ENCODE results near the gene TMEM171.
A peak's percentile ranks its signal among the peaks of the same experiment; 100 is the strongest.

TMEM171 gene, protein sequence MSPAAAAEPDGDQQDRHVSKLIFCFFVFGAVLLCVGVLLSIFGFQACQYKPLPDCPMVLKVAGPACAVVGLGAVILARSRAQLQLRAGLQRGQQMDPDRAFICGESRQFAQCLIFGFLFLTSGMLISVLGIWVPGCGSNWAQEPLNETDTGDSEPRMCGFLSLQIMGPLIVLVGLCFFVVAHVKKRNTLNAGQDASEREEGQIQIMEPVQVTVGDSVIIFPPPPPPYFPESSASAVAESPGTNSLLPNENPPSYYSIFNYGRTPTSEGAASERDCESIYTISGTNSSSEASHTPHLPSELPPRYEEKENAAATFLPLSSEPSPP

GRCh38 chr5:73120222-73121118 is at the start of gene TMEM171:
Gene TMEM171, plus strand, starts transcription at chr5:73120575. Its CDS starts 2,799 bp downstream, at chr5:73123374.
- no peak for DNase-seq (ENCODE audit: low spot score)

DNA sequence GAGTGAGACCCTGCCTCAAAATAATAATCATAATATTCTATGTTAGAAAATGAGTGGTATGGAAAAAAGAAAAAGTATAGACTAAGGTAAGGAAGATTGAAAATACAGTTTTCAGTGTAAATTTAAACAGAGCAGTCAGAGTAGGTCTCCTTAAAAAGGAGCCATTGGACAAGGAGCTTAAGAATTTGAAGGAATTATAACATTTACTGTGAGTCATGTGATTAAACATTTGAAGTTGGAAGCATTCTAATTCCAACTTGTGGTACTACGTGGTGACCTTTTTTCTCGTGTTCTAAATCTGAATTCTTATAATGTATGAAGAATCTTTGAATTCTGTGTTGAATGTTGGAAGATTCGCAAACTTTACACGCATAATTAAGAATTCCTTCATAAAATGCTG is 39.3 kb upstream of the TMEM171 start:
- no peak for DNase-seq (ENCODE audit: low spot score)

- no peak for DNase-seq (ENCODE audit: low spot score)
Observed at GRCh38 chr5:73088026-73088425, 32.3 kb upstream of the TMEM171 start.

DNA sequence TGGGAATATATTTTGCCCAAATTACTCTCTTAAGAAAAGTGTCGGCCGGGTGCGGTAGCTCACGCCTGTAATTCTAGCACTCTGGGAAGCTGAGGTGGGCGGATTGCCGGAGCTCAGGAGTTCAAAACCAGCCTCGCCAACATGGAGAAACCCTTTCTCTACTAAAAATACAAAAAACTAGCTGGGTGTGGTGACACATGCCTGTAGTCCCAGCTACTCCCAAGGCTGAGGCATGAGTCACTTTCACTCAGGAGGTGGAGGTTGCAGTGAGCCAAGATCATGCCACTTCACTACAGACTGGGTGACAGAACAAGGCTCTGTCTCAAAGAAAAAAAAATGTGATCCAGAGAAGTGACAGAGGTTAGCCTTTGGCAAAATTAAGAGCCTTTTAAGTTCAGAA is 26.4 kb upstream of the TMEM171 start:
- no peak for DNase-seq (ENCODE audit: low spot score)

- no peak for DNase-seq (ENCODE audit: low spot score)
Observed at GRCh38 chr5:73094415-73094814, 26.0 kb upstream of the TMEM171 start.

DNA sequence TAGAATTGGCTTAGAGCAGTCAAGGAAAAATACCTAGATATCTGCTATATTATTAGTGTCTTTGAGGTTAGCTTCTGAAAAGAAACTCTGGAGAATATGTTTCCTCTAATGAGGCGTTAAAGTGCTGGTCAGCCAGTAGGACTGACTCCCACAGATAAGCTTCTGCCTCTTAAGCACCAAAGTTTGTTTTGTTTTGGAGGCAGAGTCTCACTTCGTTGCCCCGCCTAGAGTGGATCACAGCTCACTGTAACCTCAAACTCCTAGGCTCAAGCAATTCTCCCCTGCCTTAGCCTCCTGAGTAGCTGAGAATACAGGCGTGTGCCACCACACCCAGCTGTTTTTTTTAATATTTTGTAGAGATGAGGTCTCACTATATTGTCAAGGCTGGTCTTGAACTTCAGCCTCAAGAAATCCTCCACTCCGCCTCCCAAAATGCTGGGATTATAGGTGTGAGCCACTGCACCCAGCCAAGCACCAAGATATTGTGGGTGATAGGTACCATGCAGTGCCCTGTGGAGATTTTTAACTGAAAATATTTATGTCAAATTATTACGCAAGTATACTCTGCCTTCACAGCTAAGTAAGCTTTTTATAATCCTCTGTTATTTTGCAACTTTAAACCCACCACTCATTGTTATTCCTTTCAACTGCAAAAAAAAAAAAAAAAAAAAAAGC is 24.7 kb upstream of the TMEM171 start:
- no peak for DNase-seq (ENCODE audit: low spot score)

DNA sequence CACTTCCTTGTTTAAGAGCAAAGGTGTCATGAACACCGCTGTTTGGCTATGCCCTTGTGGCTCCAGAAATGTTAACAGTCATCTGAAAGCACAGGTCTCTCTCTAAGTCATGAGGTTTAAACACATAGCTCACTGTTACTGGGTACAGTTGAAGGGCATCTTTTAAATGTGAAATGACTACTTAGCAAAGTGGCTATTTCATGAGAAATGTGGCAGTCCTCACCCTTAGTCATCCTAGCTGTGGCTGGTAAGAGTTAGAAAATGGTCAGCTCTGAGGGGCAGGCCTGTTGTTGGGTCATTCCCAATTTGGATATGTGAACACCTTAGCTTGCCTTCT is 24.2 kb upstream of the TMEM171 start:
- DNase-seq (ENCODE audit: low spot score), result peak; percentile 5

GRCh38 chr5:73097740-73098139 is 22.6 kb upstream of the TMEM171 start:
- no peak for DNase-seq (ENCODE audit: low spot score)

DNA sequence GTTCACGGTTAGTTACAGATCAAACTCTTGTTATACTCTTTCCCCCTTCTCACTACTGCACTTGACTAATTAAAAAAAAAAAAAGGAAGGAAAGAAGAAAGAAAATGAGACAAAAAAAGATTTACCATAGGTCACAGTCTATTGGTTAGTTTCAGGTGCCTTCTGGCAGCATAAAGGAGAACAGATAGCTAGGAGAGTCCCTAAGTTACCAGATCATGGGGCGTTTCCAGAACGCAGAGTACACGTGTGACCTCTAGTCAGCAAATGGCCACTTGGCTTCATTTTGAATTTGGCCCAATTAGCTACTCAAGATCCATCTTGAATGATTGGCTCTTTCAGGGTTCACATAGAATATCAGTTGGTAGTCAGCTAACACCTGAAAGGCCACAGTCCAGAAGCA is 20.3 kb upstream of the TMEM171 start:
- no peak for DNase-seq (ENCODE audit: low spot score)

DNA sequence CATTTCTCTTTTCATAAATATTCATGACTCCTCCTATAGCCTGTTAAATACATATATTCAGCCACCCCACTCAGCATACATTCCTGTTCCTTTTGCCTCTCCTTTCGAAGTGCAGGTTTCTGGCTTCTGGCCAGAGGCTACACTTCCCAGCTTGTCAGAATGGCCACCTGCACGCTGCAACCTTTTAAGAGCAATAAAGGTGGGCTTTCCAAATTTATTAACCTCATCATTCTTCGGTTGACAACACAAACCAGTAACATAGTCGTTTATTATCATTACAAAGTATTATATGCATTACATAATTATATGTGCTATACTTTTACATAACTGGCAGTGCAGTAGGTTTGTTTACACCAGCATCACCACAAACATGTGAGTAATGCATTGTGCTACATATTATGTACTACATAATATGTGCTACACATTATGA is 16.5 kb upstream of the TMEM171 start:
- DNase-seq (ENCODE audit: low spot score), result no peak

DNA sequence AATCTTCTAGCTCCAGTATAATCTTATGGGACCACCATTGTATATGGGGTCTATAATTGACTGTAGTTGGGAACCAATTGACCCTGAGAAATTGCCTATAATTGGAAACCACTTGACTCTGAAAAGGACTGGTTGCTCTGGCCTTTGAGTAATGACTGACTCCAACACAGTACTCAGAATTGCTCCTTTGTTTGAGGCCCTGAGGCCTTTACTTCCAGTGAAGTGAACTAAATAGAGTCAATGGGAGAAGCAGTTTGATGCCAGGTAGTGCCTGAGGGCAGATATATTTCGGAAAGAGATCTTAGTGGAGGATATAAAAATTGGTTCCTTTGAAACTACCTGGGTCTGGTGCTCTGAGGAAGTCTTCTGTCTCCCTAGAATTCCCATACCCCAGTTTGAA is 16.0 kb upstream of the TMEM171 start:
- no peak for DNase-seq (ENCODE audit: low spot score)

DNA sequence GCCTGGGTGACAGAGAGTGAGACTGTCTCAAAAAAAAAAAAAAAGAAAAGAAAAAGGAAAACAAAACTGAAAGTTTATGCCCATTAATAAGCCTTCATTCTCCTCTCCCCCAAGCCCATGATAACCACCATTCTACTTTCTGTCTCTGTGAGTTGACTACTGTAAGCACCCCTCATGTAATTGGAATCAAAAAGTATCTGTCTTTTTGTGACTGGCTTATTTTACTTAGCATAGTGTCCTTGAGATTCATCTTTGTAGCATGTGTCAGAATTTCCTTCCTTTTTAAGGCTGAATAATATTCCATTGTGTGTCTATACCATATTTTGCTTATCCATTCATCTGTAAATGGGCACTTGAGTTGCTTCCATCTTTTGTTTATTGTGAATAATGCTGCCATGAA is 14.0 kb upstream of the TMEM171 start:
- DNase-seq (ENCODE audit: low spot score), result no peak

DNA sequence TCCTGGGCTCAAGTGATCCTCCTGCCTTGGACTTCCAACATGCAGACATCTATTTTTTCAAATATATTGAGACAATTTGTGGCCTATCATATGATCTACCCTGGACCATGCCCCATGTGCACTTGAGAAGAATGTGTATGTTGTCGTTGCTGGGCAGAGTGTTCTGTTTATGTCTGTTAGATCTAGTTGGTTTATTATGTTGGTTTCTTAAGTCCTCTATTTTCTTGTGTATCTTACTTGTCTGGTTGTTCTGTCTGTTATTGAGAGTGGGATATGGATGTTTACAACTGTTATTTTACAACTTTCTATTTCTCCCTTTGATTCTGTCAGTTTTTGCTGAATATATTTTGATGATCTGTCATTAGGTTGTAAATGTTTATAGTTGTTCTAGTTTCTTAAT is 10.2 kb upstream of the TMEM171 start:
- DNase-seq (ENCODE audit: low spot score), result no peak

DNA sequence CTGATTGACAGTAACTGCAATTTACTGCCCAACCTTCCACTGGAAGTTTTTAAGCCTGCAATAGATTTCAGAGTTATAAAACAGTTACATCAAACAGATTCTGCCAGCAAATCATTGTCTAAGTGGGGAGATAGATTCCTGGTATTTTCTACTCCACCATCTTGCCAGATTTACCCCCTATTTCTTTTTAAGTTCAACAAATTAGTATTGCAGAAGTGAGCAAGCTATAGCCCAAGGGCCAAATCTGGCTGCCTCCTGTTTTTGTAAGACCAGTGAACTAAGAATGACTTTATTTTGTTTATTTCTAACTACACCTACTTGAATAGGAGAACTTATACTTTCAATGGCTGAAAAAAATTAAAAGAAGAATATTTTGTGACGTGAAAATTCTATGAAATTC is 8.8 kb upstream of the TMEM171 start:
- DNase-seq (ENCODE audit: low spot score), result no peak

DNA sequence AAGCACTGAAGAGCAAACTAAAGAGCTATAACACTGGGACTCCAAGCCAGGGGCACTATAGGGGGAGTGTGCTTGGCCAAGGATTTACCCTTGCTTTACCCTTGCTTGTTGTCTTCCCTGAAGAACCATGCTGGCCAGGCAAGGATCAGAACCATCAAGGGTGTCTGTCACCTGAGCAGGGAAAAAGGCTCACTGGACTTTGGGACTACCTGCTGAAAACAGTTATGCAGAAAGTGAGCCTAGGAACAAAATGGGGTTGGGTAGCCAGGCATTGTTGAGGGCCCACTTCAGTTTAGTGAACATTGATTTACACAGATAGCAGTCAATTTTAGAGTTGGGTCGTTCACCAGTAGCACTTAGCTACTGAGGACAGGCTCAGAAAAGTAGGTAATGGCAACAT is 8.0 kb upstream of the TMEM171 start:
- DNase-seq (ENCODE audit: low spot score), result no peak

- DNase-seq (ENCODE audit: low spot score), result no peak
Observed at GRCh38 chr5:73114044-73114688, 6.2 kb upstream of the TMEM171 start.

DNA sequence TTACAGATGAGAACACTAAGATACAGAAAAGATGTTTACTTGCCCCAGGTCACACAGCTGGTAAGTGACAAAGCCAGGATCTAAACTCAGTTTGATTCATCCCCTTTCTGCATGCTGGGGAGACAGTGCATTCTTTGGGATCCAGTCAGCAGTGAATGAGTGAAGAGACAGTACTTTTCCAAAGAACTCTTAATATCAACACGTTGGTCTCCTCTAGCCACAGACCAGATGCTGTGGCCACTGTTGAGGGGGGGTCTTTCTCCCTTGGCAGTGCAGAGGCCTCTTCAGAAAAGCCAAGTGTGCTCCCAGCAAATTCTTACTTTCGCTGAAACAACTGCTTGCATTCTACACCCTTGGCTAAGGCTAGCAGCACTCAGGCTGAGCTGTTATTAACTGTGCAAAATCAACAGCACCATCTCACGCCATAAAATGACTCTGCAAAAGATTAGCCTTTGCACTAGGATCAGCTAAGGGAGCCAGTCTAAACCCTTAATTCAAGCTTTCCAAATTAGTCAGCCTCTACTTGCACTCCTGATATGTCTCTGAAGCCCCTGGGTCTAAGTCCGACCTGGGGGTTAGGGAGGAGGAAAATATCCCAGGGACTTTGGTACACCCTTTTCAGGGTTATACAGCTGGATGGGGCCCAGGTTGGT is 4.8 kb upstream of the TMEM171 start:
- no peak for DNase-seq (ENCODE audit: low spot score)

GRCh38 chr5:73116506-73116905 is 3.9 kb upstream of the TMEM171 start:
- DNase-seq (ENCODE audit: low spot score), result no peak

GRCh38 chr5:73117088-73117740 is 3.2 kb upstream of the TMEM171 start:
- DNase-seq (ENCODE audit: low spot score), result no peak

GRCh38 chr5:73118391-73118973 is 1.9 kb upstream of the TMEM171 start:
- DNase-seq (ENCODE audit: low spot score), result no peak

Data from activated CD4-positive, alpha-beta T cell treated with anti-CD3 and anti-CD28 coated beads, Interleukin-2, Interleukin-4, amounts not matched to agents 100 ng/mL and 50 ng/mL, durations not matched to agents 16 hours and 8 hours (primary cell).